ENCODE results near the gene PRKACA. TPM values are rescaled to one million over a fixed set of nuclear protein-coding genes. Genes with fewer than 3 reads are reported as not detected.
A peak's percentile ranks its signal among the peaks of the same experiment; 100 is the strongest.

Gene PRKACA
- total RNA-seq, 1 experiment from 2014 or later = 56.7 TPM

- Histone ChIP-seq H3K9me3 (ENCODE audit: low read depth, low read length, poor library complexity, severe bottlenecking) (no peaks in the 10 kb centered on the region), H3K4me1 (ENCODE audit: insufficient read depth, low read length, poor library complexity, severe bottlenecking) (peaks cover 24% of the 10 kb centered on the region), H3K27ac (ENCODE audit: low read depth, low read length, poor library complexity, severe bottlenecking) (no peak overlapping the region), H3K4me3 (ENCODE audit: low read depth, low read length, poor library complexity, severe bottlenecking) (peak overlapping the region; percentile 49), H3K36me3 (ENCODE audit: insufficient read depth, low read length, poor library complexity, severe bottlenecking) (no peaks in the 10 kb centered on the region), H3K27me3 (replicated peaks; ENCODE audit: insufficient read depth, low read depth, low read length, poor library complexity) (no peaks in the 10 kb centered on the region)
- CTCF ChIA-PET = interaction anchor here (0.6 to 1.7 kb wide), 3 partner anchors 41 to 192 kb away, joined by 3 to 5 read pairs (median 3); partner anchors contain the start of gene IL27RA
- TF ChIP-seq EZH2 (IDR thresholded peaks at IDR 0.05; ENCODE audit: borderline replicate concordance, low read depth, low read length, poor library complexity, severe bottlenecking) (no peak), CTCF (conservative IDR thresholded peaks at IDR 0.05; ENCODE audit: low read depth, low read length) (peak; percentile 18; the same call in 1 of the 2 replicates)
- DNase-seq (ENCODE audit: low spot score) = peak; percentile 84
- POLR2A ChIA-PET (ENCODE audit: low non-redundant PET) = no interaction called here
- intact Hi-C loops (cut with micrococcal nuclease; ENCODE audit: unreplicated experiment) = loop anchor here (5.0 kb wide), 2 partner anchors 66 to 476 kb away; partner anchors contain the start of gene RFX1
- no TSS peak for BruUV-seq (replicated peaks)
These were observed 44.2 kb downstream of the PRKACA start for GRCh38 chr19:14073261-14073924.

- no peaks in the 10 kb centered on the region for H3K9me3 ChIP-seq (ENCODE audit: low read depth, low read length, poor library complexity, severe bottlenecking)
- no peaks in the 10 kb centered on the region for H3K36me3 ChIP-seq (ENCODE audit: insufficient read depth, low read length, poor library complexity, severe bottlenecking)
- TF ChIP-seq CTCF (conservative IDR thresholded peaks at IDR 0.05; ENCODE audit: low read depth, low read length) = no peak
- no peak for TF ChIP-seq EZH2 (IDR thresholded peaks at IDR 0.05; ENCODE audit: borderline replicate concordance, low read depth, low read length, poor library complexity, severe bottlenecking)
- H3K27me3 ChIP-seq (replicated peaks; ENCODE audit: insufficient read depth, low read depth, low read length, poor library complexity) = no peaks in the 10 kb centered on the region
- peak within 1 kb of the TSS; percentile 49 for H3K4me3 ChIP-seq (ENCODE audit: low read depth, low read length, poor library complexity, severe bottlenecking)
- DNase-seq (ENCODE audit: low spot score) = peak; percentile 54
- no TSS peak for BruUV-seq (replicated peaks)
- H3K27ac ChIP-seq (ENCODE audit: low read depth, low read length, poor library complexity, severe bottlenecking) = no peak within 1 kb of the TSS
- intact Hi-C loops (cut with micrococcal nuclease; ENCODE audit: unreplicated experiment) = loop anchor here (1.0 to 5.0 kb wide), 3 partner anchors 65 to 475 kb away; partner anchors contain the start of gene RFX1
- ChIA-PET POLR2A (ENCODE audit: low non-redundant PET) (no interaction called here), CTCF (interaction anchor here (0.5 to 1.7 kb wide), 3 partner anchors 14 to 796 kb away, joined by 3 to 5 read pairs (median 3); partner anchors contain the start of gene IL27RA)
- peaks cover 24% of the 10 kb centered on the region for H3K4me1 ChIP-seq (ENCODE audit: insufficient read depth, low read length, poor library complexity, severe bottlenecking)
These were observed 44.9 kb downstream of the PRKACA start, which contains the start of gene MISP3 for GRCh38 chr19:14072535-14073260. TSS of gene MISP3 (plus strand) at chr19:14072786. CDS start at chr19:14073310, 524 bp downstream.

DNA sequence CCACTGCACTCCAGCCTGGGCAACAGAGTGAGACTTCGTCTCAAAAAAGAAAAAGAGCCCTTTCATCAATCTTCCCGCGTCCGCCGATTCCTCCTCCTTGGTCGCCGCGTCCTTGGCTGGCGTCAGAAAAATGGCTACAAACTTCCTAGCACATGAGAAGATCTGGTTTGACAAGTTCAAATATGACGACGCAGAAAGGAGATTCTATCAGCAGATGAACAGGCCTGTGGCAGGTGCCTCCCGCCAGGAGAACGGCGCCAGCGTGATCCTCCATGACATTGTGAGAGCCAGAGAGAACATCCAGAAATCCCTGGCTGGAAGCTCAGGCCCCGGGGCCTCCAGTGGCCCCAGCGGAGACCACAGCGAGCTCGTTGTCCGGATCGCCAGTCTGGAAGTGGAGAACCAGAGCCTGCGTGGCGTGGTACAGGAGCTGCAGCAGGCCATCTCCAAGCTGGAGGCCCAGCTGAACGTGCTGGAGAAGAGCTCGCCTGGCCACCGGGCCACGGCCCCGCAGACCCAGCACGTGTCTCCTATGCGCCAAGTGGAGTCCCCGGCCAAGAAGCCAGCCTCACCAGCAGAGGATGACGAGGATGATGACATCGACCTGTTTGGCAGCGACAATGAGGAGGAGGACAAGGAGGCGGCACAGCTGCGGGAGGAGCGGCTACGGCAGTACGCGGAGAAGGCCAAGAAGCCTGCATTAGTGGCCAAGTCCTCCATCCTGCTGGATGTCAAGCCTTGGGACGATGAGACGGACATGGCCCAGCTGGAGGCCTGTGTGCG is 47.1 kb downstream of the PRKACA start:
- BruUV-seq (replicated peaks) = no TSS peak
- ChIA-PET POLR2A (ENCODE audit: low non-redundant PET) (no interaction called here), CTCF (interaction anchor here (0.6 to 1.1 kb wide), 5 partner anchors 8 to 358 kb away, joined by 3 to 9 read pairs (median 3); partner anchors contain the start of gene PALM3)
- no peaks in the 10 kb centered on the region for H3K36me3 ChIP-seq (ENCODE audit: insufficient read depth, low read length, poor library complexity, severe bottlenecking)
- H3K27me3 ChIP-seq (replicated peaks; ENCODE audit: insufficient read depth, low read depth, low read length, poor library complexity) = no peaks in the 10 kb centered on the region
- intact Hi-C loops (cut with micrococcal nuclease; ENCODE audit: unreplicated experiment) = loop anchor here (5.0 kb wide), 2 partner anchors 63 to 473 kb away; partner anchors contain the start of gene RFX1
- no peak overlapping the region for H3K4me3 ChIP-seq (ENCODE audit: low read depth, low read length, poor library complexity, severe bottlenecking)
- TF ChIP-seq CTCF (conservative IDR thresholded peaks at IDR 0.05; ENCODE audit: low read depth, low read length) = no peak
- TF ChIP-seq EZH2 (IDR thresholded peaks at IDR 0.05; ENCODE audit: borderline replicate concordance, low read depth, low read length, poor library complexity, severe bottlenecking) = no peak
- H3K27ac ChIP-seq (ENCODE audit: low read depth, low read length, poor library complexity, severe bottlenecking) = no peak overlapping the region
- no peaks in the 10 kb centered on the region for H3K9me3 ChIP-seq (ENCODE audit: low read depth, low read length, poor library complexity, severe bottlenecking)
- H3K4me1 ChIP-seq (ENCODE audit: insufficient read depth, low read length, poor library complexity, severe bottlenecking) = peaks cover 24% of the 10 kb centered on the region
- no peak for DNase-seq (ENCODE audit: low spot score)

Measured in A673 (cell line).